ENCODE measurements around the gene C2CD4C. TPM values are rescaled to one million over a fixed set of nuclear protein-coding genes. Genes with fewer than 3 reads are reported as not detected.

The C2CD4C gene
- polyA plus RNA-seq, 1 donor from 2014 or later, result 21.4 TPM

DNA sequence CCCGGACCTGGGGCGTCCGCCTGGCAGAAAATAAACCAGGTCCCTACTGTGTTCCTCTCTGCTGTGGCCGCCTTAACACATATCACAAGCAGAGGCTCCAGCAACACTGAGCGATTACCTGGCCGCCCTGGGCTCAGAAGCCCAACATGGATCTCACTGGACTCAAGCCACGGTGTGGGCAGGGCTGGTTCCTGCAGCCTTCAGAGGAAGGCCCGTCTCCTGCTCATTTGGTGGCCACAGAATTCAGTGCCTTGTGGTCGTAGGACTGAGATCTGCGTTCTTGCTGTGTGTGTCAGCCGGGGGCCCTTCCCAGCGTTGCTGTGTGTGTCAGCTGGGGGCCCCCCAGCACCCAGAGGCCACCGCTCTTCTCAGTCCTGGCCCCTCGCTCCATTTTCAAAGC is 30.2 kb downstream of the C2CD4C start:
- Histone ChIP-seq H2AFZ (ENCODE audit: low read depth, low read length) (no peak overlapping the region), H3K4me2 (ENCODE audit: low read length) (no peak overlapping the region), H3K27me3 (ENCODE audit: insufficient read depth, low read depth, low read length) (no peaks in the 10 kb centered on the region), H3K79me2 (replicated peaks; ENCODE audit: insufficient read depth, low read length) (no peaks in the 10 kb centered on the region), H3K36me3 (ENCODE audit: insufficient read depth, low read length) (no peaks in the 10 kb centered on the region), H3K9me3 (ENCODE audit: low read length) (no peaks in the 10 kb centered on the region), H3K9ac (ENCODE audit: low read length) (no peak overlapping the region), H3F3A (ENCODE audit: insufficient read depth, low read length, poor library complexity, severe bottlenecking) (no peaks in the 10 kb centered on the region), H3K27ac (ENCODE audit: low read length) (no peak overlapping the region), H3K9me2 (ENCODE audit: insufficient read depth, low read length) (no peaks in the 10 kb centered on the region), H3K4me3 (ENCODE audit: low read length) (no peak overlapping the region), H4K20me1 (ENCODE audit: insufficient read depth) (no peaks in the 10 kb centered on the region)
- TF ChIP-seq EP300 (conservative IDR thresholded peaks at IDR 0.05; ENCODE audit: poor library complexity, severe bottlenecking), result no peak
- no peak for TF ChIP-seq POLR2AphosphoS5 (IDR thresholded peaks at IDR 0.05)
- no peak for TF ChIP-seq SMC3 (conservative IDR thresholded peaks at IDR 0.05; ENCODE audit: poor library complexity)
- TF ChIP-seq EZH2 (IDR thresholded peaks at IDR 0.05; ENCODE audit: borderline replicate concordance, insufficient read depth, low read length, poor library complexity, severe bottlenecking), result no peak
- no peak for TF ChIP-seq RAD21 (conservative IDR thresholded peaks at IDR 0.05)
- no peak for TF ChIP-seq REST (IDR thresholded peaks at IDR 0.05; ENCODE audit: borderline replicate concordance)
- TF ChIP-seq, protein P1, sequence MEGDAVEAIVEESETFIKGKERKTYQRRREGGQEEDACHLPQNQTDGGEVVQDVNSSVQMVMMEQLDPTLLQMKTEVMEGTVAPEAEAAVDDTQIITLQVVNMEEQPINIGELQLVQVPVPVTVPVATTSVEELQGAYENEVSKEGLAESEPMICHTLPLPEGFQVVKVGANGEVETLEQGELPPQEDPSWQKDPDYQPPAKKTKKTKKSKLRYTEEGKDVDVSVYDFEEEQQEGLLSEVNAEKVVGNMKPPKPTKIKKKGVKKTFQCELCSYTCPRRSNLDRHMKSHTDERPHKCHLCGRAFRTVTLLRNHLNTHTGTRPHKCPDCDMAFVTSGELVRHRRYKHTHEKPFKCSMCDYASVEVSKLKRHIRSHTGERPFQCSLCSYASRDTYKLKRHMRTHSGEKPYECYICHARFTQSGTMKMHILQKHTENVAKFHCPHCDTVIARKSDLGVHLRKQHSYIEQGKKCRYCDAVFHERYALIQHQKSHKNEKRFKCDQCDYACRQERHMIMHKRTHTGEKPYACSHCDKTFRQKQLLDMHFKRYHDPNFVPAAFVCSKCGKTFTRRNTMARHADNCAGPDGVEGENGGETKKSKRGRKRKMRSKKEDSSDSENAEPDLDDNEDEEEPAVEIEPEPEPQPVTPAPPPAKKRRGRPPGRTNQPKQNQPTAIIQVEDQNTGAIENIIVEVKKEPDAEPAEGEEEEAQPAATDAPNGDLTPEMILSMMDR (IDR thresholded peaks at IDR 0.05; ENCODE audit: poor library complexity, severe bottlenecking), result no peak
- no peak for TF ChIP-seq MXI1 (conservative IDR thresholded peaks at IDR 0.05; ENCODE audit: poor library complexity, severe bottlenecking)
- TF ChIP-seq TAF1 (IDR thresholded peaks at IDR 0.05; ENCODE audit: low read depth), result no peak

DNA sequence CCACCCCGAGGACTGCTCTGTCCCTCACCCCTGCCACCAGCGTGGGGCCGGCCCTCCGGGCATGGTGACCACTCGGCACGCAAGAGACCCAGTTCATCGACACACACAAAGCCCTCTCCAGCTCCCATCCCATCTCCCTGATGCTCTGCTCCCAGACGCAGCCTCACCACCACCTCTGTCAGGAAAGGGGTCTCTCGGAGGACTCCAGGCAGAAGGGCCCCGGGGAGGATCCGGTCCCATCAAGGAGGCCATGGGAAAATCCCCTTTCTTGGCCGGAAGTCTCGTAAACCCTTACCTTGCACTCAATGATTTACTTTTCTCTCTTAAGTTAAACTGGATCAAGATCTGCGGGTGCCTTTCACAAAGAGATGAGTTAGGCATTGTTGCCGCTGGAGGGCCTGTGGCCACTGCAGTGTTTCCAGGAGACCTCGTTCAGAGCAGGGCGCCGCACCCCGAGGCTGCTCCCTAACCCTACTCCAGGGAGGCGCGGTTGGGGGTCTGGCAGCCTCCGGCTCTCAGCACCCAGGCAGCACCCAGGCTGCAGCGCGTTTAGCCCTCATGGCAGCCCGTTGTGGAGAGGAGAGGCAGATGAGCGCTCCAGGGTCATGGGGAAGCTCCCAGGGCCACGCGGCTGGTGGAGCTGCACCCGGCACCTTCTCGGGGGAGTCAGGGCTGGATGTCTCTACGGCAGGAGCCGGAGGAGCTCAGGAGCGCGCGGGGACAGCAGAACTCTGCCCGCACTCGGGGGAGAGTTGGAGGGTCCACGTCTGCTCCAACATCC is 31.0 kb downstream of the C2CD4C start:
- Histone ChIP-seq H3K79me2 (replicated peaks; ENCODE audit: insufficient read depth, low read length) (no peaks in the 10 kb centered on the region), H3K9me2 (ENCODE audit: insufficient read depth, low read length) (no peaks in the 10 kb centered on the region), H3K27ac (ENCODE audit: low read length) (no peak overlapping the region), H4K20me1 (ENCODE audit: insufficient read depth) (no peaks in the 10 kb centered on the region), H3K36me3 (ENCODE audit: insufficient read depth, low read length) (no peaks in the 10 kb centered on the region), H2AFZ (ENCODE audit: low read depth, low read length) (no peak overlapping the region), H3F3A (ENCODE audit: insufficient read depth, low read length, poor library complexity, severe bottlenecking) (no peaks in the 10 kb centered on the region), H3K27me3 (ENCODE audit: insufficient read depth, low read depth, low read length) (no peaks in the 10 kb centered on the region), H3K9ac (ENCODE audit: low read length) (no peak overlapping the region), H3K4me2 (ENCODE audit: low read length) (no peak overlapping the region), H3K4me3 (ENCODE audit: low read length) (no peak overlapping the region), H3K9me3 (ENCODE audit: low read length) (no peaks in the 10 kb centered on the region)
- no peak for TF ChIP-seq RAD21 (conservative IDR thresholded peaks at IDR 0.05)
- TF ChIP-seq POLR2AphosphoS5 (IDR thresholded peaks at IDR 0.05), result no peak
- TF ChIP-seq, protein P1 (IDR thresholded peaks at IDR 0.05; ENCODE audit: poor library complexity, severe bottlenecking), result no peak
- TF ChIP-seq TAF1 (IDR thresholded peaks at IDR 0.05; ENCODE audit: low read depth), result no peak
- no peak for TF ChIP-seq EZH2 (IDR thresholded peaks at IDR 0.05; ENCODE audit: borderline replicate concordance, insufficient read depth, low read length, poor library complexity, severe bottlenecking)
- TF ChIP-seq REST (IDR thresholded peaks at IDR 0.05; ENCODE audit: borderline replicate concordance), result no peak
- no peak for TF ChIP-seq MXI1 (conservative IDR thresholded peaks at IDR 0.05; ENCODE audit: poor library complexity, severe bottlenecking)
- no peak for TF ChIP-seq SMC3 (conservative IDR thresholded peaks at IDR 0.05; ENCODE audit: poor library complexity)
- TF ChIP-seq EP300 (conservative IDR thresholded peaks at IDR 0.05; ENCODE audit: poor library complexity, severe bottlenecking), result no peak

Data from neural cell (in vitro differentiated cells).